Amygdala (tissue), 56 donors: ENCODE results near the gene GLIS1.
A peak's percentile ranks its signal among the peaks of the same experiment; 100 is the strongest.

Source experiments
- DNase-seq, 56 donors: peaks; one replicate each; lab custom pipeline; 2025; lab: John Stamatoyannopoulos, UW

GLIS1 gene

GRCh38 chr1:53524428-53525375, 214.3 kb downstream of the GLIS1 start:
- peak in 8 of 56 donors; percentile 10 to 70 (median 19) for DNase-seq

- DNase-seq: no peak
Observed at GRCh38 chr1:53521924-53522552, 216.9 kb downstream of the GLIS1 start.

- no peak for DNase-seq
Observed at GRCh38 chr1:53520481-53520880, 218.5 kb downstream of the GLIS1 start.

GRCh38 chr1:53519421-53519820, 219.5 kb downstream of the GLIS1 start:
- DNase-seq: no peak

- no peak for DNase-seq
Observed at GRCh38 chr1:53518775-53519174, 220.2 kb downstream of the GLIS1 start.

- no peak for DNase-seq
Observed at GRCh38 chr1:53517821-53518352, 221.1 kb downstream of the GLIS1 start.

GRCh38 chr1:53517109-53517508, 221.9 kb downstream of the GLIS1 start:
- DNase-seq: no peak

GRCh38 chr1:53516181-53516580, 222.8 kb downstream of the GLIS1 start:
- no peak for DNase-seq

GRCh38 chr1:53514436-53514835, 224.5 kb downstream of the GLIS1 start:
- DNase-seq: no peak

GRCh38 chr1:53513846-53514245, 225.1 kb downstream of the GLIS1 start:
- no peak for DNase-seq

GRCh38 chr1:53512807-53513755, 225.9 kb downstream of the GLIS1 start:
- DNase-seq: no peak

GRCh38 chr1:53511933-53512806, 226.8 kb downstream of the GLIS1 start:
- no peak for DNase-seq

GRCh38 chr1:53511323-53511932, 227.5 kb downstream of the GLIS1 start:
- DNase-seq: no peak

- no peak for DNase-seq
Observed at GRCh38 chr1:53510215-53510614, 228.7 kb downstream of the GLIS1 start.

GRCh38 chr1:53509775-53510174, 229.2 kb downstream of the GLIS1 start:
- no peak for DNase-seq

- DNase-seq: no peak
Observed at GRCh38 chr1:53508991-53509666, 229.8 kb downstream of the GLIS1 start.

GRCh38 chr1:53508056-53508990, 230.6 kb downstream of the GLIS1 start:
- DNase-seq: no peak
